ENCODE measurements around the gene MYLIP.
A peak's percentile ranks its signal among the peaks of the same experiment; 100 is the strongest.

MYLIP gene

DNA sequence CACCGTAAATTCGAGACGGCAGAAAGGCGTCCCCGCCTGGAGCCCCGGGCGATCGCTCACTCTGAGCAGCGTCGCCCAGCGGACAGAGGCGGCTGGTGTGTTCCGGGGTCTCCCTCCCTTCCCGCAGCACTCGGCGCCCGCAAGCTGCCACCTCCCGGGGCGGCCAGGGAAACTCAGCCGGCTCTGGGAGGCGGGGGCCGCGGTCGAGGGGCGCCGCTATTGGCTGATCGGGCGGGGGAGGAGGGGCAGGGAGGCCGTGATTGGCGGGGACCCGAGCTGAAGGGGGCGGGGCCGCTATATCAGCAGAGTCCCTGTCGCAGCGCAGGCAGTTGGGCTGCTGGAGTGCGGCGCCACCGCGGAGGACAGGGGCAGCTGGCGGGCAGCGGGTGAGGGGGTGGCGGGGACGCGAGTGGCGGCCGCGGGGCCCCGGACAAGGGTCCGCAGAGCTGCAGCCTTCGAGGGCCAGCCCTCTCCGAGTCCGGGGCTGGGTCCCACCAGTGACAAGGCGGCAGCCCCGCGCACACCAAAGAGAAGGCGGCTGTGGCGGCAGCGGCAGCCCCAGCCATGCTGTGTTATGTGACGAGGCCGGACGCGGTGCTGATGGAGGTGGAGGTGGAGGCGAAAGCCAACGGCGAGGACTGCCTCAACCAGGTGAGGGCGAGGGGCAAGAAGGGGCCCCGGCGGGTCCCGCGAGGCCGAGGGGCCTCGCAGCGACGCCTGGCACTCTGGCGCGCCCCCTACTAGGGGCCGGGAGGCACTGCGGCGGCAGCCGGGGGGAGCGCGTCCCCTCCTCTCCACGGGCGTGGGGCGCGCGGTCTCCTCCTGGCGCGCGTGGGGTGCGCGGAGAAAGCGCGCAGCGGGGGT is at the start of gene MYLIP (continued):
- TF ChIP-seq, protein P1, sequence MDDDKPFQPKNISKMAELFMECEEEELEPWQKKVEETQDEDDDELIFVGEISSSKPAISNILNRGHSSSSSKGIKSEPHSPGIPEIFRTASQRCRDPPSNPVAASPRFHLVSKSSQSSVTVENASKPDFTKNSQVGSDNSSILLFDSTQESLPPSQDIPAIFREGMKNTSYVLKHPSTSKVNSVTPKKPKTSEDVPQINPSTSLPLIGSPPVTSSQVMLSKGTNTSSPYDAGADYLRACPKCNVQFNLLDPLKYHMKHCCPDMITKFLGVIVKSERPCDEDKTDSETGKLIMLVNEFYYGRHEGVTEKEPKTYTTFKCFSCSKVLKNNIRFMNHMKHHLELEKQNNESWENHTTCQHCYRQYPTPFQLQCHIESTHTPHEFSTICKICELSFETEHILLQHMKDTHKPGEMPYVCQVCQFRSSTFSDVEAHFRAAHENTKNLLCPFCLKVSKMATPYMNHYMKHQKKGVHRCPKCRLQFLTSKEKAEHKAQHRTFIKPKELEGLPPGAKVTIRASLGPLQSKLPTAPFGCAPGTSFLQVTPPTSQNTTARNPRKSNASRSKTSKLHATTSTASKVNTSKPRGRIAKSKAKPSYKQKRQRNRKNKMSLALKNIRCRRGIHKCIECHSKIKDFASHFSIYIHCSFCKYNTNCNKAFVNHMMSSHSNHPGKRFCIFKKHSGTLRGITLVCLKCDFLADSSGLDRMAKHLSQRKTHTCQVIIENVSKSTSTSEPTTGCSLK (tag by site-specific recombination; IDR thresholded peaks at IDR 0.05) = no peak
- peak; percentile 53; the same call in 1 of the 2 replicates for TF ChIP-seq ZNF169 (tag by site-specific recombination; IDR thresholded peaks at IDR 0.05)
- TF ChIP-seq, protein P2, sequence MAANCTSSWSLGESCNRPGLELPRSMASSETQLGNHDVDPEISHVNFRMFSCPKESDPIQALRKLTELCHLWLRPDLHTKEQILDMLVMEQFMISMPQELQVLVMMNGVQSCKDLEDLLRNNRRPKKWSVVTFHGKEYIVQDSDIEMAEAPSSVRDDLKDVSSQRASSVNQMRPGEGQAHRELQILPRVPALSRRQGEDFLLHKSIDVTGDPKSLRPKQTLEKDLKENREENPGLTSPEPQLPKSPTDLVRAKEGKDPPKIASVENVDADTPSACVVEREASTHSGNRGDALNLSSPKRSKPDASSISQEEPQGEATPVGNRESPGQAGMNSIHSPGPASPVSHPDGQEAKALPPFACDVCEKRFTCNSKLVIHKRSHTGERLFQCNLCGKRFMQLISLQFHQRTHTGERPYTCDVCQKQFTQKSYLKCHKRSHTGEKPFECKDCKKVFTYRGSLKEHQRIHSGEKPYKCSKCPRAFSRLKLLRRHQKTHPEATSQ (tag by site-specific recombination; IDR thresholded peaks at IDR 0.05) = no peak
- TF ChIP-seq ZNF513 (tag by site-specific recombination; IDR thresholded peaks at IDR 0.05) = no peak
- TF ChIP-seq ZNF404 (tag by site-specific recombination; IDR thresholded peaks at IDR 0.05) = no peak
- TF ChIP-seq ZNF664 (tag by site-specific recombination; IDR thresholded peaks at IDR 0.05) = no peak
- peak; percentile 53; the same call in 1 of the 2 replicates for TF ChIP-seq ZNF639 (tag by site-specific recombination; IDR thresholded peaks at IDR 0.05)
- no peak for TF ChIP-seq ZBTB21 (tag by site-specific recombination; IDR thresholded peaks at IDR 0.05)
- TF ChIP-seq ZNF692 (tag by site-specific recombination; IDR thresholded peaks at IDR 0.05) = peak; percentile 85
- TF ChIP-seq ZNF19 (tag by site-specific recombination; IDR thresholded peaks at IDR 0.05; ENCODE audit: low read depth) = no peak
- peak; percentile 97 for TF ChIP-seq ZFP37 (tag by site-specific recombination; IDR thresholded peaks at IDR 0.05)
- TF ChIP-seq ZNF544 (tag by site-specific recombination; IDR thresholded peaks at IDR 0.05) = no peak
- no peak for TF ChIP-seq ZNF140 (tag by site-specific recombination; IDR thresholded peaks at IDR 0.05)
- TF ChIP-seq PRDM2 (tag by site-specific recombination; IDR thresholded peaks at IDR 0.05; ENCODE audit: borderline replicate concordance) = peak; percentile 66; the same call in 1 of the 2 replicates
- peak; percentile 80 for TF ChIP-seq ZNF423 (tag by site-specific recombination; IDR thresholded peaks at IDR 0.05)
- peak; percentile 80 for TF ChIP-seq ZEB2 (tag by site-specific recombination; IDR thresholded peaks at IDR 0.05)
- TF ChIP-seq ZNF148 (tag by site-specific recombination; IDR thresholded peaks at IDR 0.05; ENCODE audit: borderline replicate concordance) = peak; percentile 84; the same call in 1 of the 2 replicates
- TF ChIP-seq, protein P3, sequence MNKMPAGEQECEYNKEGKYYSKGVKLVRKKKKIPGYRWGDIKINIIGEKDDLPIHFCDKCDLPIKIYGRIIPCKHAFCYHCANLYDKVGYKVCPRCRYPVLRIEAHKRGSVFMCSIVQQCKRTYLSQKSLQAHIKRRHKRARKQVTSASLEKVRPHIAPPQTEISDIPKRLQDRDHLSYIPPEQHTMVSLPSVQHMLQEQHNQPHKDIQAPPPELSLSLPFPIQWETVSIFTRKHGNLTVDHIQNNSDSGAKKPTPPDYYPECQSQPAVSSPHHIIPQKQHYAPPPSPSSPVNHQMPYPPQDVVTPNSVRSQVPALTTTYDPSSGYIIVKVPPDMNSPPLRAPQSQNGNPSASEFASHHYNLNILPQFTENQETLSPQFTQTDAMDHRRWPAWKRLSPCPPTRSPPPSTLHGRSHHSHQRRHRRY (tag by site-specific recombination; IDR thresholded peaks at IDR 0.05) = 0 out of 2 replicates have a peak, but pooled peaks have one; percentile 81
- peak; percentile 95 for TF ChIP-seq ZNF501 (tag by site-specific recombination; IDR thresholded peaks at IDR 0.05)
- TF ChIP-seq ZNF10 (tag by site-specific recombination; IDR thresholded peaks at IDR 0.05) = peak; percentile 61; the same call in 1 of the 2 replicates
